HCT116 (cell line): ENCODE data around the gene TMEM25. TPM values are rescaled to one million over a fixed set of nuclear protein-coding genes. Genes with fewer than 3 reads are reported as not detected.

ENCODE experiments used
- ATAC-seq: fragments of 200-7000 bp; cut with Tn5 transposase; 2 replicates; pipeline ENCODE4 v1.9.1; 2020; ENCODE audit warnings: mild to moderate bottlenecking, moderate library complexity
- BruUV-seq: library from RNA; stranded (reverse); fragments of 400-500 nt; replicated peaks from 2 replicates; lab custom pipeline; 2021; lab: Mats Ljungman, UMichigan
- CTCF ChIA-PET: fragments of 300-600 bp; sonication (Branson Sonifier 250); formaldehyde crosslinking; loops from one replicate; lab custom pipeline; 2021; ENCODE audit warnings: antibody characterized with exemption; lab: Charles Lee
- POLR2A ChIA-PET: fragments of 300-600, 350-600 bp; sonication (Branson Sonifier 250); formaldehyde crosslinking; loops from one replicate; lab custom pipeline; 2021; ENCODE audit warnings: antibody characterized with exemption; lab: Charles Lee
- RAD21 ChIA-PET, 2 experiments: fragments of 300-600 bp; sonication (Branson Sonifier 250); formaldehyde crosslinking; loops; one replicate each; lab custom pipeline; 2023; ENCODE audit warnings: low total read pairs in 2 of 2; ENCODE audit not compliant: uncharacterized antibody in 2 of 2, unreplicated experiment in 2 of 2, low non-redundant PET in 1 of 2; lab: Charles Lee
- DNase-seq: peaks from one replicate; pipeline ENCODE4 v3.0.0-alpha.2; 2010; ENCODE audit warnings: low read depth, low spot score
- H2AFZ ChIP-seq: fragments of 200-600 bp; shearing (Covaris generic), sonication (generic); 2 replicates; pipeline ENCODE4 v1.6.1; 2017; ENCODE audit warnings: low read depth, mixed run types, mixed read lengths, antibody characterized with exemption, low read length; ENCODE audit not compliant: poor library complexity, severe bottlenecking
- H3K27ac ChIP-seq: 2 replicates; pipeline ENCODE4 v1.5.1; 2012; ENCODE audit warnings: low read depth, low read length
- H3K27me3 ChIP-seq: fragments of 200-600 bp; sonication (generic); 2 replicates; pipeline ENCODE4 v1.6.1; 2016; ENCODE audit warnings: mixed run types, low read length, mixed read lengths; ENCODE audit not compliant: insufficient read depth
- H3K36me3 ChIP-seq, 2 experiments: fragments of 200-500 bp in 1 of 2; fragments of 200-600 bp in 1 of 2; sonication (Bioruptor generic) in 1 of 2; sonication (generic) in 1 of 2; 2 replicates each; pipeline versions ENCODE4 v1.5.1 to v1.6.1; 2014 to 2016; ENCODE audit warnings: low read length in 2 of 2, inconsistent platforms in 1 of 2, mixed read lengths in 1 of 2, mixed run types in 1 of 2; ENCODE audit not compliant: insufficient read depth in 2 of 2, control insufficient read depth in 1 of 2
- H3K4me1 ChIP-seq, 2 experiments: fragments of 200-600 bp in 1 of 2; sonication (generic) in 1 of 2; 2 replicates each; pipeline versions ENCODE4 v1.5.1 to v1.6.1; 2012 to 2017; ENCODE audit warnings: low read length in 2 of 2, inconsistent platforms in 1 of 2, mild to moderate bottlenecking in 1 of 2, mixed read lengths in 1 of 2, mixed run types in 1 of 2, moderate library complexity in 1 of 2; ENCODE audit not compliant: insufficient read depth in 2 of 2, control insufficient read depth in 1 of 2
- H3K4me2 ChIP-seq: fragments of 200-600 bp; sonication (generic); 2 replicates; pipeline ENCODE4 v1.6.1; 2017; ENCODE audit warnings: mixed run types, low read length, mixed read lengths
- H3K4me3 ChIP-seq, 2 experiments: fragments of 200-600 bp in 1 of 2; sonication (generic) in 1 of 2; replicated peaks in 1 of 2; 2 replicates each; pipeline ENCODE4 v1.5.1; 2011 to 2016; ENCODE audit warnings: low read length in 2 of 2, control low read depth in 1 of 2, low read depth in 1 of 2, mild to moderate bottlenecking in 1 of 2, mixed read lengths in 1 of 2, mixed run types in 1 of 2
- H3K79me2 ChIP-seq: fragments of 200-600 bp; sonication (generic); 2 replicates; pipeline ENCODE4 v1.6.1; 2017; ENCODE audit warnings: mild to moderate bottlenecking, mixed run types, low read length, moderate library complexity, mixed read lengths; ENCODE audit not compliant: insufficient read depth
- H3K9ac ChIP-seq: fragments of 200-600 bp; sonication (generic); 2 replicates; pipeline ENCODE4 v1.6.1; 2016; ENCODE audit warnings: low read length, mixed read lengths
- H3K9me2 ChIP-seq: fragments of 200-600 bp; sonication (generic), shearing (Covaris generic); 2 replicates; pipeline ENCODE4 v1.6.1; 2017; ENCODE audit warnings: mixed run types, mild to moderate bottlenecking, moderate library complexity; ENCODE audit not compliant: insufficient read depth
- H3K9me3 ChIP-seq, 2 experiments: fragments of 200-500 bp in 1 of 2; fragments of 200-600 bp in 1 of 2; sonication (Bioruptor generic) in 1 of 2; sonication (generic) in 1 of 2; 2 replicates each; pipeline ENCODE4 v1.6.1; 2014 to 2017; ENCODE audit warnings: low read length in 2 of 2, mixed read lengths in 2 of 2, inconsistent platforms in 1 of 2, low read depth in 1 of 2, mild to moderate bottlenecking in 1 of 2, mixed run types in 1 of 2, moderate library complexity in 1 of 2; ENCODE audit not compliant: control insufficient read depth in 1 of 2, insufficient read depth in 1 of 2
- H4K20me1 ChIP-seq: fragments of 200-600 bp; sonication (generic), shearing (Covaris generic); 2 replicates; pipeline ENCODE4 v1.6.1; 2017; ENCODE audit warnings: mixed run types, mild to moderate bottlenecking, moderate library complexity; ENCODE audit not compliant: insufficient read depth
- CTCF ChIP-seq, 3 experiments: fragments of 200-600 bp in 1 of 3; sonication (generic) in 1 of 3; IDR thresholded peaks in 2 of 3; conservative IDR thresholded peaks in 1 of 3; 2 replicates each; pipeline ENCODE4 v1.5.1; 2012 to 2017; ENCODE audit warnings: low read depth in 2 of 3, low read length in 2 of 3, antibody characterized with exemption in 1 of 3, borderline replicate concordance in 1 of 3, control low read depth in 1 of 3, mild to moderate bottlenecking in 1 of 3, mixed read lengths in 1 of 3, mixed run types in 1 of 3, moderate library complexity in 1 of 3; ENCODE audit not compliant: insufficient read depth in 1 of 3
- EGR1 ChIP-seq: IDR thresholded peaks from 2 replicates; pipeline ENCODE4 v1.6.1; 2012; ENCODE audit warnings: low read depth
- POLR2A ChIP-seq: IDR thresholded peaks from 2 replicates; pipeline ENCODE4 v1.7.0; 2011; ENCODE audit warnings: borderline replicate concordance; ENCODE audit not compliant: insufficient read depth, insufficient read length; ENCODE audit errors: extremely low read depth
- POLR2AphosphoS5 ChIP-seq: IDR thresholded peaks from 2 replicates; pipeline ENCODE4 v1.6.1; 2011; ENCODE audit warnings: mild to moderate bottlenecking, low read depth, low read length, moderate library complexity
- RAD21 ChIP-seq: IDR thresholded peaks from 2 replicates; pipeline ENCODE4 v1.6.1; 2012; ENCODE audit warnings: low read depth, mild to moderate bottlenecking
- SIN3A ChIP-seq: IDR thresholded peaks from 2 replicates; pipeline ENCODE4 v1.6.1; 2012; ENCODE audit warnings: low read depth
- SRF ChIP-seq: IDR thresholded peaks from 2 replicates; pipeline ENCODE4 v1.6.1; 2012; ENCODE audit warnings: low read depth
- TCF7L2 ChIP-seq: IDR thresholded peaks from 2 replicates; pipeline ENCODE4 v1.7.0; 2011; ENCODE audit warnings: borderline replicate concordance, inconsistent platforms; ENCODE audit not compliant: insufficient read depth, insufficient read length; ENCODE audit errors: extremely low read depth
- YY1 ChIP-seq: IDR thresholded peaks from 2 replicates; pipeline ENCODE4 v1.6.1; 2011; ENCODE audit warnings: low read length, low read depth, moderate library complexity, mild to moderate bottlenecking; ENCODE audit not compliant: insufficient replicate concordance; ENCODE audit errors: extremely low read depth
- ZFX ChIP-seq: fragments of 450-650 bp; IDR thresholded peaks from 2 replicates; pipeline ENCODE4 v1.6.1; 2017
- intact Hi-C: fragments of 100-400 bp; cut with micrococcal nuclease; formaldehyde crosslinking; loops from 2 replicates; pipeline ENCODE4 v1.10.0; 2022
- total RNA-seq: library from RNA; stranded (reverse); gene quantifications from one replicate; pipeline ENCODE4 v1.2.1, GENCODE V29; 2021; ENCODE audit not compliant: unreplicated experiment

TMEM25 gene
- total RNA-seq, 1 experiment from 2014 or later, result 27.0 TPM

- peak; percentile 82 for ATAC-seq
- intact Hi-C loops, result no loop called here
- H3K9me2 ChIP-seq, result no peaks in the 10 kb centered on the region
- TF ChIP-seq POLR2A, result peak; percentile 29
- peak; percentile 62 for TF ChIP-seq ZFX
- TF ChIP-seq SIN3A, result 0 out of 2 replicates have a peak, but pooled peaks have one; percentile 40
- TF ChIP-seq EGR1, result 0 out of 2 replicates have a peak, but pooled peaks have one; percentile 1
- peak; percentile 95 for TF ChIP-seq YY1
- TF ChIP-seq SRF, result no peak
- no peak for TF ChIP-seq RAD21
- peak; percentile 87 for TF ChIP-seq POLR2AphosphoS5
- TF ChIP-seq TCF7L2, result peak; percentile 45
- no peak for TF ChIP-seq CTCF (IDR thresholded peaks at IDR 0.05 in 2 of 3, conservative IDR thresholded peaks at IDR 0.05 in 1 of 3; ENCODE audit: borderline replicate concordance in 1 of 3, insufficient read depth in 1 of 3, low read depth in 2 of 3, low read length in 2 of 3)
- TF ChIP-seq, all 23 proteins: peak for 7
- POLR2A ChIA-PET, result interaction anchor here (0.7 to 1.1 kb wide), 2 partner anchors 45 to 794 kb away, joined by 4 to 5 read pairs; partner anchors contain the start of gene TTC36
- RAD21 ChIA-PET, result no interaction called here
- H3K27ac ChIP-seq, result peak within 1 kb of the TSS; percentile 94
- peak within 1 kb of the TSS; percentile 97 for H3K9ac ChIP-seq
- H3K4me3 ChIP-seq, result peak within 1 kb of the TSS; percentile 97 to 99
- CTCF ChIA-PET, result no interaction called here
- peak; percentile 41 for DNase-seq
- H3K4me1 ChIP-seq, result peaks cover 5 to 23% of the 10 kb centered on the region in 2 experiments
- BruUV-seq, result no TSS peak
- no peaks in the 10 kb centered on the region for H3K9me3 ChIP-seq
- H3K36me3 ChIP-seq, result no peaks in the 10 kb centered on the region
- H4K20me1 ChIP-seq, result peaks cover 6% of the 10 kb centered on the region; the same call in 1 of the 2 replicates
- H3K4me2 ChIP-seq, result peak within 1 kb of the TSS; percentile 82
- peaks cover 51% of the 10 kb centered on the region for H3K79me2 ChIP-seq
- H3K27me3 ChIP-seq, result no peaks in the 10 kb centered on the region
- H2AFZ ChIP-seq, result peak within 1 kb of the TSS; percentile 39
These were observed 41.3 kb downstream of the TMEM25 start, which contains the start of gene ARCN1 for GRCh38 chr11:118572061-118572980. Gene ARCN1 (plus strand): TSS chr11:118572409. CDS start chr11:118572548, 139 bp downstream.
